Vagina (tissue), 2 donors: ENCODE data around the gene SCYL3. TPM values are rescaled to one million over a fixed set of nuclear protein-coding genes. Genes with fewer than 3 reads are reported as not detected.
"Not testable (repeated sequence)": the region's sequence is repeated elsewhere in the genome, so short reads cannot be mapped to it uniquely, and the experiment has no call there.

Experiments
- DNase-seq, 2 donors: peaks; one replicate each; pipeline ENCODE4 v3.0.0-alpha.2; 2017; ENCODE audit errors: extremely low spot score in 2 of 2
- H3K27ac ChIP-seq: fragments of 200-600 bp; sonication (generic); one replicate; pipeline ENCODE4 v1.5.1; 2019
- H3K27me3 ChIP-seq: fragments of 200-600 bp; sonication (generic); one replicate; pipeline ENCODE4 v1.5.1; 2019
- H3K36me3 ChIP-seq, 2 donors: fragments of 200-600 bp; sonication (generic); one replicate each; pipeline ENCODE4 v1.5.1; 2017 to 2019
- H3K4me1 ChIP-seq: fragments of 200-600 bp; sonication (generic); one replicate; pipeline ENCODE4 v1.5.1; 2019
- H3K4me3 ChIP-seq, 2 donors: fragments of 200-600 bp; sonication (generic); 1 replicate in 1 of 2; 2 replicates in 1 of 2; pipeline ENCODE4 v1.5.1; 2016 to 2019
- H3K9me3 ChIP-seq: fragments of 200-600 bp; sonication (generic); one replicate; pipeline ENCODE4 v1.5.1; 2019
- POLR2A ChIP-seq, 2 donors: fragments of 450-650 bp; IDR thresholded peaks; one replicate each; pipeline ENCODE4 v1.6.1; 2017; ENCODE audit warnings: antibody characterized with exemption in 2 of 2, mild to moderate bottlenecking in 2 of 2, moderate library complexity in 2 of 2
- POLR2AphosphoS5 ChIP-seq, 2 donors: sonication (generic); formaldehyde crosslinking; IDR thresholded peaks; one replicate each; pipeline ENCODE4 v1.9.0; 2017; ENCODE audit warnings: antibody characterized with exemption in 2 of 2, mild to moderate bottlenecking in 2 of 2, low read depth in 1 of 2; ENCODE audit not compliant: insufficient read depth in 1 of 2
- intact Hi-C: fragments of 100-400 bp; cut with DNase I; formaldehyde crosslinking; loops from one replicate; pipeline ENCODE4 v1.15.1; 2023
- total RNA-seq: library from RNA; depleted of rRNA; stranded (reverse); fragments of >200 nt; gene quantifications from one replicate; pipeline ENCODE4 v1.2.3, GENCODE V29; 2016
- TF ChIP-seq, protein P1 (sequence below), 3 experiments: fragments of 450-650 bp in 2 of 3; fragments of 200-600 bp in 1 of 3; sonication (generic) in 1 of 3; IDR thresholded peaks; one replicate each; pipeline ENCODE4 v1.5.1; 2017 to 2019; ENCODE audit warnings: antibody characterized with exemption in 3 of 3, mild to moderate bottlenecking in 2 of 3, moderate library complexity in 2 of 3

Gene SCYL3
- total RNA-seq, 1 donor from 2014 or later: 11.8 TPM

DNA sequence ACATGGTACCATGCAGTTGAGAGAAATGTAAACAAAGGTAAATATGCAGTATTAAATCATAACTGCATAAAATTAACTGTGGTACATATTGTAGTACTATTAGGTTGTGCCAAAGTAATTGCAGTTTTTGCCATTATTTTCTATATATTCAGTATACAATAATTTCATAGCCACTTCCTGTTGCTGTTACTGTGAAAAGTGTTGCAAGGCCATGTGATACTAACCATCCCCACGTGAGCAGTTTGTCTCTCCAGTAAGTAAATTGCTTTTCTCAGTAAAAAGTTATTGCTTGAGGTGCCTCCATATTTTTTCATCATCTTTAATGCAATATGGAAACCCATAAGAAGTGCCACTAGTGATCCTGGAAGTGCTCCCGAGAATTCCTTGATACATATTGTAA, 79.4 kb downstream of the SCYL3 start:
- H3K4me3 ChIP-seq: no peak overlapping the region
- no peaks in the 10 kb centered on the region for H3K27me3 ChIP-seq
- H3K27ac ChIP-seq: no peak overlapping the region
- no peaks in the 10 kb centered on the region for H3K9me3 ChIP-seq
- no peaks in the 10 kb centered on the region for H3K36me3 ChIP-seq
- intact Hi-C loops: no loop called here
- TF ChIP-seq, protein P1, sequence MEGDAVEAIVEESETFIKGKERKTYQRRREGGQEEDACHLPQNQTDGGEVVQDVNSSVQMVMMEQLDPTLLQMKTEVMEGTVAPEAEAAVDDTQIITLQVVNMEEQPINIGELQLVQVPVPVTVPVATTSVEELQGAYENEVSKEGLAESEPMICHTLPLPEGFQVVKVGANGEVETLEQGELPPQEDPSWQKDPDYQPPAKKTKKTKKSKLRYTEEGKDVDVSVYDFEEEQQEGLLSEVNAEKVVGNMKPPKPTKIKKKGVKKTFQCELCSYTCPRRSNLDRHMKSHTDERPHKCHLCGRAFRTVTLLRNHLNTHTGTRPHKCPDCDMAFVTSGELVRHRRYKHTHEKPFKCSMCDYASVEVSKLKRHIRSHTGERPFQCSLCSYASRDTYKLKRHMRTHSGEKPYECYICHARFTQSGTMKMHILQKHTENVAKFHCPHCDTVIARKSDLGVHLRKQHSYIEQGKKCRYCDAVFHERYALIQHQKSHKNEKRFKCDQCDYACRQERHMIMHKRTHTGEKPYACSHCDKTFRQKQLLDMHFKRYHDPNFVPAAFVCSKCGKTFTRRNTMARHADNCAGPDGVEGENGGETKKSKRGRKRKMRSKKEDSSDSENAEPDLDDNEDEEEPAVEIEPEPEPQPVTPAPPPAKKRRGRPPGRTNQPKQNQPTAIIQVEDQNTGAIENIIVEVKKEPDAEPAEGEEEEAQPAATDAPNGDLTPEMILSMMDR (IDR thresholded peaks at IDR 0.05): no peak
- TF ChIP-seq POLR2AphosphoS5 (IDR thresholded peaks at IDR 0.05; ENCODE audit: insufficient read depth in 1 of 2, low read depth in 1 of 2): no peak
- no peak for TF ChIP-seq POLR2A (IDR thresholded peaks at IDR 0.05)
- no peaks in the 10 kb centered on the region for H3K4me1 ChIP-seq
- no peak for DNase-seq

DNA sequence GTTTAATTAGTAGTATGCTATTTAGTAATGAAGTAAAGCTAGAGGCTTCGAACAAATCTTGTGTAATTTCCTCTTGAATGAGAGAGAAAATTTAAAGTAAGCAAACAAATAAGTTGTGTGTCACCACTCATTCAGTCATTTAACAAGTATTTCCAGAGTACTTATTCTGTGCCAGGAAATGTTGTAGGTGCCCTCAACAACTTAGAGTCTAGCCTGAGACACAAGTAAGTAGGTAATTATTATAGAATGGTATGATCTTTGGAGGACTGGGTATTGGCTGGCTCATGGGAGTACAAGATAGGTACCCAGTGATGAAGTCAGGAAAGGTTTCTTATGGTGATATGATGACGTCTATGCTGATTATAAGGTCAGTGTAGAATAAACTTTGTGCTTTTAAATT, 81.6 kb downstream of the SCYL3 start:
- Histone ChIP-seq H3K27me3 (no peaks in the 10 kb centered on the region), H3K4me3 (no peak overlapping the region), H3K9me3 (no peaks in the 10 kb centered on the region), H3K27ac (no peak overlapping the region), H3K36me3 (peaks cover 0 to 7% of the 10 kb centered on the region in 2 donors), H3K4me1 (no peaks in the 10 kb centered on the region)
- no peak for TF ChIP-seq POLR2AphosphoS5 (IDR thresholded peaks at IDR 0.05; ENCODE audit: insufficient read depth in 1 of 2, low read depth in 1 of 2)
- DNase-seq: no peak
- intact Hi-C loops: no loop called here

DNA sequence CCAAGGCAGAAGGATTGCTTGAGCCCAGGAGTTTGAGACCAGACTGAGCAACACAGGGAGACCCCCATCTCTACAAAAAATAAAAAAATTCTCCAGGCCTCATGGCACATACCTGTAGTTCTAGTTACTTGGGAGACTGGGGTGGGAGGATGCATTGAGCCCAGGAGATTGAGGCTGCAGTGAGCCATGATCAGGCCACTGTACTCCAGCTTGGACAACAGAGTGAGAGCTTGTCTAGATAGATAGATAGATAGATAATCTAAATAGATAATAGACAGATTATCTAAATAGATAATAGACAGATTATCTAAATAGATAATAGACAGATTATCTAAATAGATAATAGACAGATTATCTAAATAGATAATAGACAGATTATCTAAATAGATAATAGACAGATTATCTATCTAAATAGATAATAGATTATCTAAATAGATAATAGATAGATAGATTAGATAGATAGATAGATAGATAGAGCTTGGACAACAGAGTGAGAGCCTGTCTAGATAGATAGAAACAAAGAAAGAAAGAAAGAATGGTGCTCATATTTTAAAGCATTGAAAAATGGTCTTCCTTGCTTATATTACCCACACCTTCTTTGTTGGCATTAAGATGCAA, 82.2 kb downstream of the SCYL3 start:
- DNase-seq, intact Hi-C loops, H3K9me3 ChIP-seq: not testable (repeated sequence)

DNA sequence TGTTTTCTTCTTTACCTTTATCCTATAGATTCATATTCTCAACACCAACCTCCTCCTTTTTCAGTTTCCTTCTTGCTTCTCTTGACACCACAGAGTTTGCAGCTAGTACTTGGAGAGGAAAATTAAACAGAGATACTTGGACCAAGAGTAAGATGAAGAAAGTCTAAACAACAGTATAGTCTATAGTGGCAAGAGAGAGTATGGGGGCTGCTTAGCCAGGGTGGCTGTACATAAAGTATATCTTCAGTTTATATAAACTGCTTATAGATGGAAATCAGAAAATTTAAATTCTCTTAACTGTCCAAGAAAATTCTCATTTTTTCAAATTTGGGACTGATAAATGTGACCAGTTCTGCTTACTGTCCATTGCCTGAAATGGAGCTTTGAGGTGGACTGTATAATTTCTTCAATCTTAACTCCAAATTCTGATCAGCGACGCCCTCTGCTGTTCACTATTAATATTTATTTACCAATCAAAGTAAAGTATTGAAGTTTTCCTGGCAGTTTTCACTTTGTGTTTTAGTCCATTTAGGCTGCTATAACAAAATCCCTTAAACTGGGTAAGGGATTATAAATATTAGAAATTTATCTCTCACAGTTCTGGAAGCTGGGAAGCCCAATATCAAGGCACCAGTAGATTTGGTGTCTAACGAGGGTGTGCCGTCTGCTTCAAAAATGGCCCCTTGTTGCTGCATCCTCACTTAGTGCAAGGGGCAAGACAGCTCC, 84.2 kb downstream of the SCYL3 start:
- peaks cover 0 to 17% of the 10 kb centered on the region in 2 donors for H3K36me3 ChIP-seq
- DNase-seq: no peak
- TF ChIP-seq POLR2AphosphoS5 (IDR thresholded peaks at IDR 0.05; ENCODE audit: insufficient read depth in 1 of 2, low read depth in 1 of 2): no peak
- TF ChIP-seq, protein P1 (IDR thresholded peaks at IDR 0.05): peak; percentile 27 to 49 (median 44)
- intact Hi-C loops: no loop called here
- H3K9me3 ChIP-seq: no peaks in the 10 kb centered on the region
- no peaks in the 10 kb centered on the region for H3K4me1 ChIP-seq
- H3K27me3 ChIP-seq: no peaks in the 10 kb centered on the region
- H3K27ac ChIP-seq: no peak overlapping the region
- no peak overlapping the region for H3K4me3 ChIP-seq

More for the DNA sequence above, 82.2 kb downstream of the SCYL3 start:
- H3K4me1 ChIP-seq, H3K27me3 ChIP-seq, H3K27ac ChIP-seq, H3K36me3 ChIP-seq, H3K4me3 ChIP-seq: not testable (repeated sequence)

DNA sequence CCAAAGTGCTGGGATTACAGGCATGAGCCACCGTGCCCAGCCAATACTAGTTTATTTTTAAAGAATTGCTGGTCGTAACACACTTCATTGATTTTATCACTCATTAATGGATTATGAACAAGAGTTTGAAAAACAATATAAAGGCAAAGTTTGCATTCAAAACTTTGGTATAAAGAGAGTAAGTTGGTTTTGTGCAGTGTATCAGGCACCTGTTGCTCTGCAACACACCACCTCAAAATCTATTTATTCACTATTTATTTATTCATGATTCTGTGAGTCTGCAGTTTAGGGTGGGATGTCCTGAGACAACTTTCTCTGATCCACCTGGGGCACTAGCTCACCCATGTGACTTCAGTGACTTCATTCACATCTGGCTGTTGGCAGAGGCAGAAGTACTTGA, 88.8 kb downstream of the SCYL3 start:
- intact Hi-C loops: no loop called here
- no peaks in the 10 kb centered on the region for H3K27me3 ChIP-seq
- no peak overlapping the region for H3K4me3 ChIP-seq
- no peak for TF ChIP-seq POLR2AphosphoS5 (IDR thresholded peaks at IDR 0.05; ENCODE audit: insufficient read depth in 1 of 2, low read depth in 1 of 2)
- TF ChIP-seq, protein P1 (IDR thresholded peaks at IDR 0.05): no peak
- TF ChIP-seq POLR2A (IDR thresholded peaks at IDR 0.05): no peak
- no peak overlapping the region for H3K27ac ChIP-seq
- no peaks in the 10 kb centered on the region for H3K4me1 ChIP-seq
- H3K9me3 ChIP-seq: no peaks in the 10 kb centered on the region
- H3K36me3 ChIP-seq: peaks cover 0 to 25% of the 10 kb centered on the region in 2 donors
- DNase-seq: no peak

DNA sequence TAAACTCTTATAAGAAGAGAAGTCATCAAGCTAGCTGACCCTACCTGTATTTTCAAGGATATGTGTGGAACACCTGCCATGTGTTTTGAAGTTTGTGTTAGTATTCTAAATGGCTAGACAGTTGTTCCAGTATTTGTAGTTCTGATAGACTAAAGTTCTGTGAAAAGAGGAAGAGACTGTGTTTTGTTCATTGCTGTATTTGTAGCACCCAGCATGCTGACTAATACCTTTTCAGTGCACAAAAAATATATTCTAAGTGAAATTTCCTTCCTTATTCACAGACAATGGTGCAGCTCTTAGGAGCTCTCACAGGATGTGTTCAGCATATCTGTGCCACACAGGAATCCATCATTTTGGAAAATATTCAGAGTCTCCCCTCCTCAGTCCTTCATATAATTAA, 90.8 kb downstream of the SCYL3 start:
- Histone ChIP-seq H3K36me3 (peaks cover 0 to 25% of the 10 kb centered on the region in 2 donors), H3K27ac (no peak overlapping the region), H3K9me3 (no peaks in the 10 kb centered on the region), H3K27me3 (no peaks in the 10 kb centered on the region), H3K4me1 (no peaks in the 10 kb centered on the region), H3K4me3 (no peak overlapping the region)
- no peak for DNase-seq
- TF ChIP-seq POLR2AphosphoS5 (IDR thresholded peaks at IDR 0.05; ENCODE audit: insufficient read depth in 1 of 2, low read depth in 1 of 2) (no peak), POLR2A (IDR thresholded peaks at IDR 0.05) (no peak)
- TF ChIP-seq, protein P1 (IDR thresholded peaks at IDR 0.05): no peak
- intact Hi-C loops: no loop called here
